Smooth muscle cell (in vitro differentiated cells): Measurements from ENCODE around the gene SBF2. TPM values are rescaled to one million over a fixed set of nuclear protein-coding genes. Genes with fewer than 3 reads are reported as not detected.

Source experiments
- DNase-seq: peaks from one replicate; lab custom pipeline; 2025; ENCODE audit not compliant: unreplicated experiment; lab: John Stamatoyannopoulos, UW
- H2AFZ ChIP-seq: fragments of 200-600 bp; sonication (generic); 2 replicates; pipeline ENCODE4 v1.6.0; 2016; ENCODE audit warnings: antibody characterized with exemption, low read depth, mild to moderate bottlenecking
- H3F3A ChIP-seq: fragments of 200-600 bp; sonication (generic); 2 replicates; pipeline ENCODE4 v1.6.0; 2017; ENCODE audit warnings: antibody characterized with exemption, low read depth
- H3K27ac ChIP-seq: fragments of 200-600 bp; sonication (generic); 2 replicates; pipeline ENCODE4 v1.5.1; 2016; ENCODE audit warnings: low read depth, mild to moderate bottlenecking
- H3K27me3 ChIP-seq: fragments of 200-600 bp; sonication (generic); 2 replicates; pipeline ENCODE4 v1.6.1; 2016; ENCODE audit warnings: low read depth, mild to moderate bottlenecking
- H3K36me3 ChIP-seq: fragments of 200-600 bp; sonication (generic); 2 replicates; pipeline ENCODE4 v1.5.1; 2016; ENCODE audit warnings: low read depth
- H3K4me1 ChIP-seq: fragments of 200-600 bp; sonication (generic); 2 replicates; pipeline ENCODE4 v1.5.1; 2016; ENCODE audit warnings: low read depth
- H3K4me2 ChIP-seq: fragments of 200-600 bp; sonication (generic); 2 replicates; pipeline ENCODE4 v1.6.0; 2016; ENCODE audit warnings: mild to moderate bottlenecking
- H3K4me3 ChIP-seq: fragments of 200-600 bp; sonication (generic); 2 replicates; pipeline ENCODE4 v1.5.1; 2016; ENCODE audit warnings: mild to moderate bottlenecking
- H3K79me2 ChIP-seq: fragments of 200-600 bp; sonication (generic); 2 replicates; pipeline ENCODE4 v1.6.0; 2016; ENCODE audit warnings: low read depth, mild to moderate bottlenecking
- H3K9ac ChIP-seq: fragments of 200-600 bp; sonication (generic); 2 replicates; pipeline ENCODE4 v1.6.0; 2016; ENCODE audit warnings: low read depth
- H3K9me3 ChIP-seq: fragments of 200-600 bp; sonication (generic); replicated peaks from 2 replicates; pipeline ENCODE4 v1.5.1; 2016; ENCODE audit warnings: low read depth
- H4K20me1 ChIP-seq: fragments of 200-600 bp; sonication (generic); 2 replicates; pipeline ENCODE4 v1.6.0; 2016; ENCODE audit warnings: low read depth
- CTCF ChIP-seq: fragments of 200-600 bp; sonication (generic); IDR thresholded peaks from 2 replicates; pipeline ENCODE4 v1.5.1; 2017; ENCODE audit warnings: borderline replicate concordance, mild to moderate bottlenecking, antibody characterized with exemption; ENCODE audit not compliant: insufficient read depth, poor library complexity, severe bottlenecking
- WGBS: methylation state at CpG from one replicate; pipeline ENCODE4 v1.1.7; 2016; ENCODE audit warnings: low lambda C conversion rate; 5-methylcytosine and 5-hydroxymethylcytosine counted together
- polyA plus RNA-seq: library from polyadenylated mRNA; unstranded; fragments of >200 nt; fragmentation: Nextera tagmentation; extraction: Ambion mirVana; gene quantifications from 2 replicates; pipeline ENCODE4 v1.2.1, GENCODE V29; 2016
- total RNA-seq: library from RNA; depleted of rRNA; stranded (reverse); fragments of >200 nt; gene quantifications from 2 replicates; pipeline ENCODE4 v1.2.3, GENCODE V29; 2014

The SBF2 gene
- total and polyA plus RNA-seq, 2 experiments from 2014 or later, result 19.0 to 80.7 TPM

DNA sequence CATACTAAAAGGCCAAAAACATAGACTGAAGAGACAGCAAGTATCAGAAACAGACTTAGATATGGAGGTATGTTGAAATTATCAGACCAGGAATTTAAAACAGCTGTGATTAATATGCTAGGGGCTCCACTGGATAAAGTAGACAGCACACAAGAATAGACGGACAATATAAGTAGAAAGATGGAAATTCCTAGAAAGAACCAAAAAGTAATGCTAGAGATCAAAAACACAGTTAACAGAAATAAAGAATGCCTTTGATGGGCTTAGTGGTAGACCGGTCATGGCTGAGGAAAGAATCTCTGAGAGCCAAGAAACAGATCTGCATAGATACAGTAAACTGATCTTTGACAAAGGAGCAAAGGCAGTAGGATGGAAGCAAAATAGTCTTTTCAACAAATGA, 380.0 kb downstream of the SBF2 start:
- Histone ChIP-seq H3K36me3 (no peaks in the 10 kb centered on the region), H2AFZ (no peak overlapping the region), H3F3A (no peaks in the 10 kb centered on the region), H3K27me3 (no peaks in the 10 kb centered on the region), H3K9ac (no peak overlapping the region), H3K4me1 (no peaks in the 10 kb centered on the region), H3K4me2 (peak overlapping the region; percentile 27), H3K9me3 (no peaks in the 10 kb centered on the region), H3K4me3 (no peak overlapping the region), H3K27ac (no peak overlapping the region), H4K20me1 (no peaks in the 10 kb centered on the region), H3K79me2 (no peaks in the 10 kb centered on the region)
- no peak for TF ChIP-seq CTCF
- 19% methylated on average over 2 of the region's 2 CpGs for WGBS
- DNase-seq, result no peak

DNA sequence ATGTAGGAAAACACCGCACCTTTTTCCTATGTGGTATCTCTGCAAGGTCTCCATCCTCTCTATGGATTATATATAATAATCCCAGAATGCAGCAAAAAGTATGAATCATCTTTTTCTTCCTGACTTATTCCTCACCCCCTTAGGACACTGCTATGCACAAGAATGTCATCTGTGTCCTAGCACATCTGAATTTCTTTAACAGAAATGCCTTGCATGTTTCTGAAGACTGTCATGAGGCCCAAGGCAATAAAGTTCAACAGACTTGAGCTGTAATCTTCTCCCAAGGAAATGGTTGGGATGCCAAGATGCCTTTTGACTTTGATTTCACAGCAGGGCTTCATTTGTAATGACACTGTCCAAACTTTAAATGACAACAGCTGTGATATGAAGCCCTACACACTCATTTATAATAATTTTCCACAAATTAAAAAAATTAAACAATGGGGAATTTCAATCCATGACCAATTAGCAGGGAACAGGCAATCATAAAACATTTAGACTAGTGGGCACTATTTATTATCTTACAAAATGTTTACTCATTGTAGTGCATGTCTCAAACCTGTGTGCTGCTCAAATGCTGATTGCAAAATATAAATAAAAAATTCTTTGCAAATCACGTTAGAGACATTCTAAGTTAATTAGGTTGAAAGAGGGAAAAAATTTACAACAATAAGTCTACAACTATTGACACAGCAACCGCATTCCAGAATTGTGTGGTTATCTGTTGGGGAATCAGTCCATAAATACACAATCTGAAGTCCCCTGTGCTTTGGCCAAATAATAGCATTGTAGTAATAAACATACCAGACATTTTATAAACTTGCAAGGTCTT, 387.8 kb downstream of the SBF2 start:
- peaks cover 26% of the 10 kb centered on the region for H3F3A ChIP-seq
- no peaks in the 10 kb centered on the region for H3K36me3 ChIP-seq
- no peaks in the 10 kb centered on the region for H3K9me3 ChIP-seq
- peak overlapping the region; percentile 75 for H3K4me2 ChIP-seq
- H4K20me1 ChIP-seq, result no peaks in the 10 kb centered on the region
- peaks cover 12% of the 10 kb centered on the region for H3K4me1 ChIP-seq
- H3K27ac ChIP-seq, result peak overlapping the region; percentile 84
- no peaks in the 10 kb centered on the region for H3K79me2 ChIP-seq
- no peaks in the 10 kb centered on the region for H3K27me3 ChIP-seq
- no peak for TF ChIP-seq CTCF
- H3K4me3 ChIP-seq, result no peak overlapping the region
- no peak overlapping the region for H3K9ac ChIP-seq
- WGBS, result 8% methylated on average over 3 of the region's 3 CpGs
- DNase-seq, result no peak
- no peak overlapping the region for H2AFZ ChIP-seq

GRCh38 chr11:9905501-9905951, 388.5 kb downstream of the SBF2 start:
- Histone ChIP-seq H4K20me1 (no peaks in the 10 kb centered on the region), H3K4me1 (peaks cover 12% of the 10 kb centered on the region), H3K27ac (peak overlapping the region; percentile 84), H2AFZ (no peak overlapping the region), H3K79me2 (no peaks in the 10 kb centered on the region), H3K36me3 (no peaks in the 10 kb centered on the region), H3K4me3 (no peak overlapping the region), H3K27me3 (no peaks in the 10 kb centered on the region), H3K9me3 (no peaks in the 10 kb centered on the region), H3F3A (peaks cover 26% of the 10 kb centered on the region), H3K9ac (peak overlapping the region; percentile 13), H3K4me2 (peak overlapping the region; percentile 37)
- 0% methylated on average over 1 of the region's 1 CpG for WGBS
- DNase-seq, result no peak
- TF ChIP-seq CTCF, result no peak
